Measurements from ENCODE around the gene EVA1C.

DNA sequence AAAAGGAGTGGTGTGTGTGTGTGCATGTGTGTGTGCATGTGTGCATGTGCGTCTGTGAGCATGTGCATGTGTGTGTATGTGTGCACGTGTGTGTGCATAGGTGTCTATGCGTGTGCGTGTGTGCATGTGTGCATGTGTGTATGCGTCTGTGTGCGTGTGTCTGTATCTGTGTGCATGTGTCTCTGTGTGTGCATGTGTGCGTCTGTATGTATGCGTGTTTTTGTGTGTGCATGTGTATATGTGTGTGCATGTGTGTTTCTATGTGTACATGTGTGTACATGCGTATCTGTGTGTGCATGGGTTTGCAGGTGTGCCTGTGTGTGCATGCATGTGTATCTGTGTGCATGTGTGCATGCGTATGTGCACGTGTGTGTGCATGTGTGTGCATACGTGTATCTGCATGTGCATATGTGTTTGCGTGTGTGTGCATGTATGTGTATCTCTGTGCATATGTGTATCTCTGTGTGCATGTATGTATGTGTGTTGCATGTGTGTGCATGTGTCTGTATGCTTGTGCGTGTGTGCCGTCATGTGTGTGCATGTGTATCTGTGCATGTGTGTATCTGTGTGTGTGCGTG lies 94.9 kb downstream of the EVA1C start:
- TF ChIP-seq, protein P1, sequence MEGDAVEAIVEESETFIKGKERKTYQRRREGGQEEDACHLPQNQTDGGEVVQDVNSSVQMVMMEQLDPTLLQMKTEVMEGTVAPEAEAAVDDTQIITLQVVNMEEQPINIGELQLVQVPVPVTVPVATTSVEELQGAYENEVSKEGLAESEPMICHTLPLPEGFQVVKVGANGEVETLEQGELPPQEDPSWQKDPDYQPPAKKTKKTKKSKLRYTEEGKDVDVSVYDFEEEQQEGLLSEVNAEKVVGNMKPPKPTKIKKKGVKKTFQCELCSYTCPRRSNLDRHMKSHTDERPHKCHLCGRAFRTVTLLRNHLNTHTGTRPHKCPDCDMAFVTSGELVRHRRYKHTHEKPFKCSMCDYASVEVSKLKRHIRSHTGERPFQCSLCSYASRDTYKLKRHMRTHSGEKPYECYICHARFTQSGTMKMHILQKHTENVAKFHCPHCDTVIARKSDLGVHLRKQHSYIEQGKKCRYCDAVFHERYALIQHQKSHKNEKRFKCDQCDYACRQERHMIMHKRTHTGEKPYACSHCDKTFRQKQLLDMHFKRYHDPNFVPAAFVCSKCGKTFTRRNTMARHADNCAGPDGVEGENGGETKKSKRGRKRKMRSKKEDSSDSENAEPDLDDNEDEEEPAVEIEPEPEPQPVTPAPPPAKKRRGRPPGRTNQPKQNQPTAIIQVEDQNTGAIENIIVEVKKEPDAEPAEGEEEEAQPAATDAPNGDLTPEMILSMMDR (conservative IDR thresholded peaks at IDR 0.05 in 1 of 2, IDR thresholded peaks at IDR 0.05 in 1 of 2; ENCODE audit: extremely low read depth in 1 of 2, insufficient read depth in 1 of 2, low read depth in 1 of 2, low read length in 2 of 2), result no peak
- TF ChIP-seq EZH2 (IDR thresholded peaks at IDR 0.05; ENCODE audit: borderline replicate concordance, low read length), result no peak
